ENCODE results near the gene PLXNA4.

DNA sequence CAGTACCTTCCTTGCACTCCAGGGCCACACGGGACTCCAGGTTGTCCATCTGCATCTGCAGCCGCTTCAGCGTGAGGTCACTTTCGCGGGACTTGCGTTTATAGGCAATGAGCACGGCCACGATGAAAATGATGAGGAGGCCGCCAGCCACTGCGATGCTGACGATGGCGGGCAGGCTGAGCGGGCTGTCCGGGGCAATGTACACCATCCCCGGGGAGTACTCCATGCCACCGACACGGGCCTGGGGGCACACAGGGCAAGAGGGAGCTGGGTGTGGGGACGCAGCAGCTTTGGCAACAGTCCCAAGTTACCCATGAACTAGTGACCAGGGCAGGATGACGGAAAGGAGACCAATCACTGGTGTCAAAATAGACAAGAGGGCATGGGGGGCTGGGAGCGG lies 396.6 kb downstream of the PLXNA4 start:
- TF ChIP-seq, protein P1, sequence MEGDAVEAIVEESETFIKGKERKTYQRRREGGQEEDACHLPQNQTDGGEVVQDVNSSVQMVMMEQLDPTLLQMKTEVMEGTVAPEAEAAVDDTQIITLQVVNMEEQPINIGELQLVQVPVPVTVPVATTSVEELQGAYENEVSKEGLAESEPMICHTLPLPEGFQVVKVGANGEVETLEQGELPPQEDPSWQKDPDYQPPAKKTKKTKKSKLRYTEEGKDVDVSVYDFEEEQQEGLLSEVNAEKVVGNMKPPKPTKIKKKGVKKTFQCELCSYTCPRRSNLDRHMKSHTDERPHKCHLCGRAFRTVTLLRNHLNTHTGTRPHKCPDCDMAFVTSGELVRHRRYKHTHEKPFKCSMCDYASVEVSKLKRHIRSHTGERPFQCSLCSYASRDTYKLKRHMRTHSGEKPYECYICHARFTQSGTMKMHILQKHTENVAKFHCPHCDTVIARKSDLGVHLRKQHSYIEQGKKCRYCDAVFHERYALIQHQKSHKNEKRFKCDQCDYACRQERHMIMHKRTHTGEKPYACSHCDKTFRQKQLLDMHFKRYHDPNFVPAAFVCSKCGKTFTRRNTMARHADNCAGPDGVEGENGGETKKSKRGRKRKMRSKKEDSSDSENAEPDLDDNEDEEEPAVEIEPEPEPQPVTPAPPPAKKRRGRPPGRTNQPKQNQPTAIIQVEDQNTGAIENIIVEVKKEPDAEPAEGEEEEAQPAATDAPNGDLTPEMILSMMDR (IDR thresholded peaks at IDR 0.05; ENCODE audit: insufficient read depth, low read length, poor library complexity, severe bottlenecking), result no peak
- no peak for TF ChIP-seq EZH2phosphoT487 (conservative IDR thresholded peaks at IDR 0.05; ENCODE audit: low read length)
